Lung (tissue), 12 donors: ENCODE measurements around the gene RGS3. TPM values are rescaled to one million over a fixed set of nuclear protein-coding genes. Genes with fewer than 3 reads are reported as not detected.

Experiments
- ATAC-seq: fragments of 200-7000 bp; cut with Tn5 transposase; one replicate; pipeline ENCODE4 v1.9.1; 2020; ENCODE audit warnings: moderate number of reproducible peaks; ENCODE audit not compliant: insufficient read depth, low FRiP score
- DNase-seq, 3 donors: peaks; one replicate each; pipeline ENCODE4 v3.0.0-alpha.2; 2013 to 2017
- H3K27ac ChIP-seq, 2 donors: one replicate each; pipeline ENCODE4 v1.5.1; 2013; ENCODE audit warnings: mild to moderate bottlenecking in 2 of 2, moderate library complexity in 2 of 2, control low read depth in 1 of 2, inconsistent platforms in 1 of 2, low read depth in 1 of 2, low read length in 1 of 2
- H3K27me3 ChIP-seq, 3 donors: one replicate each; pipeline ENCODE4 v1.5.1; 2013; ENCODE audit warnings: low read length in 2 of 3; ENCODE audit not compliant: control insufficient read depth in 3 of 3, insufficient read depth in 3 of 3
- H3K36me3 ChIP-seq, 4 donors: one replicate each; pipeline ENCODE4 v1.5.1; 2013; ENCODE audit warnings: low read length in 4 of 4, mild to moderate bottlenecking in 1 of 4, moderate library complexity in 1 of 4; ENCODE audit not compliant: control insufficient read depth in 4 of 4, insufficient read depth in 4 of 4
- H3K4me1 ChIP-seq, 5 donors: one replicate each; pipeline ENCODE4 v1.5.1; 2013; ENCODE audit warnings: low read length in 5 of 5, mild to moderate bottlenecking in 2 of 5, moderate library complexity in 1 of 5; ENCODE audit not compliant: control insufficient read depth in 5 of 5, insufficient read depth in 5 of 5
- H3K4me3 ChIP-seq: one replicate; pipeline ENCODE4 v1.5.1; 2013; ENCODE audit warnings: mild to moderate bottlenecking, control low read depth, moderate library complexity
- H3K9ac ChIP-seq, 2 donors: one replicate each; pipeline ENCODE4 v1.5.1; 2013; ENCODE audit warnings: low read length in 2 of 2, control low read depth in 1 of 2; ENCODE audit not compliant: insufficient read depth in 1 of 2
- H3K9me3 ChIP-seq, 4 donors: one replicate each; pipeline ENCODE4 v1.5.1; 2013; ENCODE audit warnings: low read length in 3 of 4, mild to moderate bottlenecking in 1 of 4, moderate library complexity in 1 of 4; ENCODE audit not compliant: control insufficient read depth in 4 of 4, insufficient read depth in 3 of 4
- CTCF ChIP-seq: IDR thresholded peaks from 2 replicates; pipeline ENCODE4 v1.5.1; 2012; ENCODE audit warnings: mild to moderate bottlenecking; ENCODE audit errors: control extremely low read depth, extremely low read depth
- WGBS, 2 donors: extraction: QIAGEN DNeasy Blood & Tissue Kit; methylation state at CpG; one replicate each; pipeline ENCODE4 v1.1.7; 2013; 5-methylcytosine and 5-hydroxymethylcytosine counted together
- polyA plus RNA-seq, 2 donors: library from polyadenylated mRNA; stranded (reverse); fragments of 200-250 nt; gene quantifications; one replicate each; pipeline ENCODE4 v1.2.1, GENCODE V29; 2013
- total RNA-seq, 2 donors: library from RNA; depleted of rRNA in 1 of 2; stranded (reverse); fragments of >200 nt in 1 of 2; gene quantifications; one replicate each; pipeline ENCODE4 v1.2.1, GENCODE V29; 2014 to 2021
- donor health status: control.
- donor health status: control.
- donor health status: Bipolar disorder and iron deficiency.
- donor health status: healthy.
- donor health status: DM: yes; HTN: yes; CAD: no.

The RGS3 gene
- total and polyA plus RNA-seq, 4 donors: 43.0 to 91.8 (median 73.9) TPM

GRCh38 chr9:113528811-113529210, 65.3 kb downstream of the RGS3 start:
- ATAC-seq (no peak), DNase-seq (no peak)
- H3K36me3 ChIP-seq: peaks cover 0 to 13% (median 0%) of the 10 kb centered on the region in 4 donors
- no peaks in the 10 kb centered on the region for H3K9me3 ChIP-seq
- no peak overlapping the region for H3K4me3 ChIP-seq
- H3K27me3 ChIP-seq: no peaks in the 10 kb centered on the region
- no peak for TF ChIP-seq CTCF
- H3K9ac ChIP-seq: no peak overlapping the region
- H3K4me1 ChIP-seq: peaks cover 0 to 46% (median 25%) of the 10 kb centered on the region in 5 donors
- WGBS, 2 donors: 92 to 97% methylated on average over 2 of the region's 2 CpGs
- no peak overlapping the region for H3K27ac ChIP-seq

DNA sequence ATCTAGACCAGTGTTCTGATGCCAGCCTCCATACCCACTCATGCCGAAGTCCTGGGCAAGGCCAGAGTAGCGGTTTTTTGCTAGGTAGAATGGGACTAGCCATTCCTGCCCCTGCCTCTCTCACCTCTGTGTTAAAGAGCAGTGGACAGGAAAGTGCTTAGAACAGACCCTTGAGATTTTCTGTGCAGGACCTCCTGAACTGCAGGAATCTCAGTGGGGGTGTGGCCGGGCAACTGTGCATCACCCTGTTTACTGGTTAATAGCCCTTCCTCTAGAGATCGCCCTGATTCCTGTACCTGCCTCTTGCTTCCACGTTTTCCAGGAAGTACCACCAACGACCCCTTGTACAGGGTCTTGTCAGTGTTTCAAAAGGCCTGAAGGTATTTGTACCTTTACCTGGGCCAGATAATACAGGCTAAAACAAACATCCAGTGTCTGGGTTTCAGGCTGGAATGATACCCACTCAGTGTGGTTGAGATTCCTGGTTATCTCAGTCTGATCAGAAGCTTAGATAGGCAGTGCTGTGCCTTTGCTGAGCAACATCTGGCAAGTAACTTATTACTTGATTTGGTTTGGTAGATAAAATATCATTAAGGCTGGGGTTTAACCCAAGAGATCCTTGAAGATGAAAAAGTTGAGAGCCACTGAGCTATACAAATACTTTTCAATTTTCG, 65.9 kb downstream of the RGS3 start:
- WGBS, 2 donors: 81 to 83% methylated on average over 7 of the region's 7 CpGs
- Histone ChIP-seq H3K27me3 (no peaks in the 10 kb centered on the region), H3K36me3 (peaks cover 0 to 13% (median 0%) of the 10 kb centered on the region in 4 donors), H3K4me3 (no peak overlapping the region), H3K9ac (no peak overlapping the region), H3K4me1 (peaks cover 0 to 39% (median 18%) of the 10 kb centered on the region in 5 donors), H3K27ac (no peak overlapping the region), H3K9me3 (no peaks in the 10 kb centered on the region)
- no peak for TF ChIP-seq CTCF
- no peak for ATAC-seq
- DNase-seq: no peak

GRCh38 chr9:113530022-113530635, 66.6 kb downstream of the RGS3 start:
- Histone ChIP-seq H3K9me3 (no peaks in the 10 kb centered on the region), H3K36me3 (peaks cover 0 to 13% (median 0%) of the 10 kb centered on the region in 4 donors), H3K4me1 (peaks cover 0 to 33% (median 13%) of the 10 kb centered on the region in 5 donors), H3K27ac (no peak overlapping the region), H3K4me3 (no peak overlapping the region), H3K27me3 (no peaks in the 10 kb centered on the region), H3K9ac (peak overlapping the region in 1 of 2 donors; percentile 11)
- ATAC-seq (no peak), DNase-seq (no peak)
- 81 to 84% methylated on average over 4 of the region's 4 CpGs for WGBS, 2 donors
- TF ChIP-seq CTCF: no peak
